GM12878 (cell line): ENCODE data around the gene ZCCHC24. TPM values are rescaled to one million over a fixed set of nuclear protein-coding genes. Genes with fewer than 3 reads are reported as not detected.

ENCODE experiments used
- BACH1 ChIP-seq: fragments of 450-650 bp; IDR thresholded peaks from 2 replicates; pipeline ENCODE4 v1.6.1; 2017; ENCODE audit warnings: mild to moderate bottlenecking, borderline replicate concordance
- BCL11A ChIP-seq: IDR thresholded peaks from 2 replicates; pipeline ENCODE4 v1.6.1; 2011; ENCODE audit warnings: low read depth, low read length
- CREM ChIP-seq: IDR thresholded peaks from 2 replicates; pipeline ENCODE4 v1.6.1; 2014; ENCODE audit warnings: antibody characterized with exemption, low read depth
- DPF2 ChIP-seq: fragments of 450-650 bp; IDR thresholded peaks from 2 replicates; pipeline ENCODE4 v1.6.1; 2017; ENCODE audit warnings: mild to moderate bottlenecking
- EGR1 ChIP-seq, 2 experiments: IDR thresholded peaks; 1 replicate in 1 of 2; 2 replicates in 1 of 2; pipeline ENCODE4 v1.6.1; 2011 to 2012; ENCODE audit warnings: low read depth in 2 of 2, low read length in 2 of 2, borderline replicate concordance in 1 of 2, mild to moderate bottlenecking in 1 of 2, moderate library complexity in 1 of 2
- ETV6 ChIP-seq, 2 experiments: fragments of 450-650 bp in 1 of 2; IDR thresholded peaks in 1 of 2; conservative IDR thresholded peaks in 1 of 2; 2 replicates each; pipeline ENCODE4 v1.6.1; 2014; ENCODE audit warnings: antibody characterized with exemption in 1 of 2, borderline replicate concordance in 1 of 2, low read depth in 1 of 2, mild to moderate bottlenecking in 1 of 2, moderate library complexity in 1 of 2
- FOXM1 ChIP-seq: IDR thresholded peaks from 2 replicates; pipeline ENCODE4 v1.6.1; 2012; ENCODE audit warnings: low read depth, mild to moderate bottlenecking, inconsistent platforms, low read length, moderate library complexity
- HDAC6 ChIP-seq: fragments of 200-600 bp; sonication (generic); IDR thresholded peaks from one replicate; pipeline ENCODE4 v1.8.0; 2017; ENCODE audit warnings: antibody characterized with exemption; ENCODE audit not compliant: unreplicated experiment
- JUNB ChIP-seq: IDR thresholded peaks from 2 replicates; pipeline ENCODE4 v1.6.1; 2016; ENCODE audit warnings: antibody characterized with exemption, mild to moderate bottlenecking
- JUND ChIP-seq: IDR thresholded peaks from 2 replicates; pipeline ENCODE4 v1.6.1; 2012; ENCODE audit warnings: low read depth, mild to moderate bottlenecking, low read length, improper control_type of control experiment, moderate library complexity
- KLF5 ChIP-seq: fragments of 450-650 bp; IDR thresholded peaks from 2 replicates; pipeline ENCODE4 v1.6.1; 2014; ENCODE audit warnings: mild to moderate bottlenecking; ENCODE audit not compliant: partially characterized antibody
- MTA3 ChIP-seq: IDR thresholded peaks from 2 replicates; pipeline ENCODE4 v1.6.1; 2012; ENCODE audit warnings: low read length, inconsistent platforms, borderline replicate concordance
- NRF1 ChIP-seq: conservative IDR thresholded peaks from 2 replicates; pipeline ENCODE4 v1.6.1; 2011; ENCODE audit warnings: mild to moderate bottlenecking, low read depth, low read length, improper control_type of control experiment
- POU2F2 ChIP-seq: IDR thresholded peaks from 3 replicates; pipeline ENCODE4 v1.6.1; 2011; ENCODE audit warnings: low read depth, mild to moderate bottlenecking, low read length, borderline replicate concordance
- RAD21 ChIP-seq: IDR thresholded peaks from 2 replicates; pipeline ENCODE4 v1.6.1; 2011; ENCODE audit warnings: mild to moderate bottlenecking, low read depth, low read length, moderate library complexity; ENCODE audit not compliant: insufficient read depth
- RCOR1 ChIP-seq: conservative IDR thresholded peaks from 2 replicates; pipeline ENCODE4 v1.6.1; 2012; ENCODE audit warnings: low read depth, low read length, improper control_type of control experiment
- RFX5 ChIP-seq: IDR thresholded peaks from 2 replicates; pipeline ENCODE4 v1.6.1; 2011; ENCODE audit warnings: low read depth, low read length, improper control_type of control experiment
- TARDBP ChIP-seq: IDR thresholded peaks from 2 replicates; pipeline ENCODE4 v1.6.1; 2016; ENCODE audit warnings: borderline replicate concordance
- TCF3 ChIP-seq: IDR thresholded peaks from 2 replicates; pipeline ENCODE4 v1.6.1; 2012; ENCODE audit warnings: low read depth, mild to moderate bottlenecking, low read length, borderline replicate concordance; ENCODE audit not compliant: insufficient read depth
- polyA plus RNA-seq, 11 experiments: library from polyadenylated mRNA; depleted of rRNA in 4 of 11; unstranded in 6 of 11; stranded (reverse) in 5 of 11; fragments of >200 nt; fragmentation: Nextera tagmentation in 4 of 11; fragmentation: Illumina TruSeq in 1 of 11; extraction: Ambion mirVana in 4 of 11; extraction: Trizol in 1 of 11; gene quantifications; 1 replicate in 1 of 11; 2 replicates in 10 of 11; pipeline versions ENCODE4 v1.2.1 to v1.2.3, GENCODE V29; 2011 to 2016; ENCODE audit warnings: inconsistent platforms in 2 of 11, missing spikeins in 2 of 11, low read depth in 1 of 11
- total RNA-seq, 4 experiments: library from RNA; depleted of rRNA in 3 of 4; stranded (reverse); fragments of >200 nt in 3 of 4; fragmentation: Illumina TruSeq in 1 of 4; extraction: Trizol in 1 of 4; gene quantifications; 2 replicates each; pipeline versions ENCODE4 v1.2.1 to v1.2.3, GENCODE V29; 2013 to 2021
- TF ChIP-seq, protein P1 (sequence below): fragments of 450-650 bp; IDR thresholded peaks from 2 replicates; pipeline ENCODE4 v1.6.1; 2018; ENCODE audit warnings: borderline replicate concordance, mild to moderate bottlenecking; ENCODE audit not compliant: partially characterized antibody
- TF ChIP-seq, protein P2 (sequence below): fragments of 450-650 bp; IDR thresholded peaks from 2 replicates; pipeline ENCODE4 v1.6.1; 2017; ENCODE audit warnings: mild to moderate bottlenecking, low read depth, inconsistent platforms; ENCODE audit not compliant: poor library complexity, severe bottlenecking
- TF ChIP-seq, protein P3 (sequence below): fragments of 450-650 bp; formaldehyde crosslinking; IDR thresholded peaks from 2 replicates; pipeline ENCODE4 v1.5.0; 2022; ENCODE audit warnings: mild to moderate bottlenecking, missing genetic modification characterization

The ZCCHC24 gene
- total and polyA plus RNA-seq, 10 of the 15 experiments (the other 5 are each of a cell fraction or from before 2014, with no cell fraction given): 0.02 to 0.62 (median 0.04) TPM; not detected in 4

DNA sequence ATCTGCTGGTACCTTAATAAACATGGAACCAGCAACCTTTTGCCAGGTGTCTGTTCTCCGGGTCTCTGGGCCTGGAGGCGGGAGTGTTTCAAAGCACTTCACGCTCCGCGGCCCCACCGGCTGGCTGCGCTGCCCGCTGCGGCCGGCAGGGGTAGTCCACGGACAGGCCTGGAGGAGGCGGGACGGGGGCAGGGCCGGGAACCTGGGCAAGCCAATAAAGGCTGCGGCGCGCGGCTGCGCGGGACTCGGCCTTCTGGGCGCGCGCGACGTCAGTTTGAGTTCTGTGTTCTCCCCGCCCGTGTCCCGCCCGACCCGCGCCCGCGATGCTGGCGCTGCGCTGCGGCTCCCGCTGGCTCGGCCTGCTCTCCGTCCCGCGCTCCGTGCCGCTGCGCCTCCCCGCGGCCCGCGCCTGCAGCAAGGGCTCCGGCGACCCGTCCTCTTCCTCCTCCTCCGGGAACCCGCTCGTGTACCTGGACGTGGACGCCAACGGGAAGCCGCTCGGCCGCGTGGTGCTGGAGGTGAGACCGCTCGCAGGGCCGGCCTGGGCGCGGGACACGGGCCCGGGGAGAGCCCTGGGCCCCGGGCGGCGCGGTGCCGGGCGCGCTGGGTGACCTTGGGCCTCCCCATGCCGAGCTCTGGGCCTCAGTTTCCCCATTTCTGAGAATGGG lies 98.1 kb downstream of the ZCCHC24 start, which contains the start of gene PPIF (continued):
- TF ChIP-seq, protein P1, sequence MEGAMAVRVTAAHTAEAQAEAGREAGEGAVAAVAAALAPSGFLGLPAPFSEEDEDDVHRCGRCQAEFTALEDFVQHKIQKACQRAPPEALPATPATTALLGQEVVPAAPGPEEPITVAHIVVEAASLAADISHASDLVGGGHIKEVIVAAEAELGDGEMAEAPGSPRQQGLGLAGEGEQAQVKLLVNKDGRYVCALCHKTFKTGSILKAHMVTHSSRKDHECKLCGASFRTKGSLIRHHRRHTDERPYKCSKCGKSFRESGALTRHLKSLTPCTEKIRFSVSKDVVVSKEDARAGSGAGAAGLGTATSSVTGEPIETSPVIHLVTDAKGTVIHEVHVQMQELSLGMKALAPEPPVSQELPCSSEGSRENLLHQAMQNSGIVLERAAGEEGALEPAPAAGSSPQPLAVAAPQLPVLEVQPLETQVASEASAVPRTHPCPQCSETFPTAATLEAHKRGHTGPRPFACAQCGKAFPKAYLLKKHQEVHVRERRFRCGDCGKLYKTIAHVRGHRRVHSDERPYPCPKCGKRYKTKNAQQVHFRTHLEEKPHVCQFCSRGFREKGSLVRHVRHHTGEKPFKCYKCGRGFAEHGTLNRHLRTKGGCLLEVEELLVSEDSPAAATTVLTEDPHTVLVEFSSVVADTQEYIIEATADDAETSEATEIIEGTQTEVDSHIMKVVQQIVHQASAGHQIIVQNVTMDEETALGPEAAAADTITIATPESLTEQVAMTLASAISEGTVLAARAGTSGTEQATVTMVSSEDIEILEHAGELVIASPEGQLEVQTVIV: no peak
- TF ChIP-seq JUND (no peak; the same call in 1 of the 2 replicates), HDAC6 (peak; percentile 47), FOXM1 (no peak), KLF5 (peak; percentile 20), JUNB (no peak), MTA3 (no peak), RAD21 (0 out of 2 replicates have a peak, but pooled peaks have one; percentile 46), TCF3 (peak; percentile 76), RFX5 (0 out of 2 replicates have a peak, but pooled peaks have one; percentile 10), RCOR1 (no peak), TARDBP (no peak), DPF2 (peak; percentile 71; the same call in 1 of the 2 replicates), ETV6 (conservative IDR thresholded peaks at IDR 0.05 in 1 of 2, IDR thresholded peaks at IDR 0.05 in 1 of 2; ENCODE audit: borderline replicate concordance in 1 of 2, low read depth in 1 of 2) (no peak), BCL11A (no peak), NRF1 (peak; percentile 60), POU2F2 (peak; percentile 91; the same call in 2 of the 3 replicates), CREM (no peak), BACH1 (peak; percentile 86; the same call in 1 of the 2 replicates), EGR1 (IDR thresholded peaks at IDR 0.05; ENCODE audit: borderline replicate concordance in 1 of 2, low read depth in 2 of 2, low read length in 2 of 2) (peak in 1 of 2 experiments; percentile 11; a peak in 1 of 3 replicates)
- TF ChIP-seq, protein P2, sequence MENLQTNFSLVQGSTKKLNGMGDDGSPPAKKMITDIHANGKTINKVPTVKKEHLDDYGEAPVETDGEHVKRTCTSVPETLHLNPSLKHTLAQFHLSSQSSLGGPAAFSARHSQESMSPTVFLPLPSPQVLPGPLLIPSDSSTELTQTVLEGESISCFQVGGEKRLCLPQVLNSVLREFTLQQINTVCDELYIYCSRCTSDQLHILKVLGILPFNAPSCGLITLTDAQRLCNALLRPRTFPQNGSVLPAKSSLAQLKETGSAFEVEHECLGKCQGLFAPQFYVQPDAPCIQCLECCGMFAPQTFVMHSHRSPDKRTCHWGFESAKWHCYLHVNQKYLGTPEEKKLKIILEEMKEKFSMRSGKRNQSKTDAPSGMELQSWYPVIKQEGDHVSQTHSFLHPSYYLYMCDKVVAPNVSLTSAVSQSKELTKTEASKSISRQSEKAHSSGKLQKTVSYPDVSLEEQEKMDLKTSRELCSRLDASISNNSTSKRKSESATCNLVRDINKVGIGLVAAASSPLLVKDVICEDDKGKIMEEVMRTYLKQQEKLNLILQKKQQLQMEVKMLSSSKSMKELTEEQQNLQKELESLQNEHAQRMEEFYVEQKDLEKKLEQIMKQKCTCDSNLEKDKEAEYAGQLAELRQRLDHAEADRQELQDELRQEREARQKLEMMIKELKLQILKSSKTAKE: no peak
- TF ChIP-seq, protein P3, sequence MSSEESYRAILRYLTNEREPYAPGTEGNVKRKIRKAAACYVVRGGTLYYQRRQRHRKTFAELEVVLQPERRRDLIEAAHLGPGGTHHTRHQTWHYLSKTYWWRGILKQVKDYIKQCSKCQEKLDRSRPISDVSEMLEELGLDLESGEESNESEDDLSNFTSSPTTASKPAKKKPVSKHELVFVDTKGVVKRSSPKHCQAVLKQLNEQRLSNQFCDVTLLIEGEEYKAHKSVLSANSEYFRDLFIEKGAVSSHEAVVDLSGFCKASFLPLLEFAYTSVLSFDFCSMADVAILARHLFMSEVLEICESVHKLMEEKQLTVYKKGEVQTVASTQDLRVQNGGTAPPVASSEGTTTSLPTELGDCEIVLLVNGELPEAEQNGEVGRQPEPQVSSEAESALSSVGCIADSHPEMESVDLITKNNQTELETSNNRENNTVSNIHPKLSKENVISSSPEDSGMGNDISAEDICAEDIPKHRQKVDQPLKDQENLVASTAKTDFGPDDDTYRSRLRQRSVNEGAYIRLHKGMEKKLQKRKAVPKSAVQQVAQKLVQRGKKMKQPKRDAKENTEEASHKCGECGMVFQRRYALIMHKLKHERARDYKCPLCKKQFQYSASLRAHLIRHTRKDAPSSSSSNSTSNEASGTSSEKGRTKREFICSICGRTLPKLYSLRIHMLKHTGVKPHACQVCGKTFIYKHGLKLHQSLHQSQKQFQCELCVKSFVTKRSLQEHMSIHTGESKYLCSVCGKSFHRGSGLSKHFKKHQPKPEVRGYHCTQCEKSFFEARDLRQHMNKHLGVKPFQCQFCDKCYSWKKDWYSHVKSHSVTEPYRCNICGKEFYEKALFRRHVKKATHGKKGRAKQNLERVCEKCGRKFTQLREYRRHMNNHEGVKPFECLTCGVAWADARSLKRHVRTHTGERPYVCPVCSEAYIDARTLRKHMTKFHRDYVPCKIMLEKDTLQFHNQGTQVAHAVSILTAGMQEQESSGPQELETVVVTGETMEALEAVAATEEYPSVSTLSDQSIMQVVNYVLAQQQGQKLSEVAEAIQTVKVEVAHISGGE (CRISPR knock-in tag): no peak
